Activated CD8-positive, alpha-beta T cell treated with anti-CD3 and anti-CD28 coated beads, Interleukin-2, amount 10 ng/mL, durations not matched to agents 7 days and 5 days (primary cell): ENCODE data around the gene ELOB. TPM values are rescaled to one million over a fixed set of nuclear protein-coding genes. Genes with fewer than 3 reads are reported as not detected.
"Not testable (repeated sequence)": the region's sequence is repeated elsewhere in the genome, so short reads cannot be mapped to it uniquely, and the experiment has no call there.

Source experiments
- ATAC-seq: fragments of 150-1000 bp; cut with Tn5 transposase; one replicate; pipeline ENCODE4 v1.10.0; 2021; ENCODE audit warnings: moderate library complexity
- CTCF ChIA-PET: fragments of 350-600 bp; sonication (Branson Sonifier 250); formaldehyde crosslinking; loops from one replicate; lab custom pipeline; 2021; ENCODE audit warnings: antibody characterized with exemption; lab: Charles Lee
- POLR2A ChIA-PET: fragments of 350-600 bp; sonication (Branson Sonifier 250); formaldehyde crosslinking; loops from one replicate; lab custom pipeline; 2021; ENCODE audit warnings: antibody characterized with exemption; lab: Charles Lee
- DNase-seq: peaks from one replicate; pipeline ENCODE4 v3.0.0-alpha.2; 2020
- H3K27ac Mint-ChIP-seq: one replicate; pipeline ENCODE4 v1.8.0; 2021; ENCODE audit warnings: mild to moderate bottlenecking, mixed read lengths
- H3K27me3 Mint-ChIP-seq: one replicate; pipeline ENCODE4 v1.8.0; 2021; ENCODE audit warnings: low read depth, mixed read lengths
- H3K36me3 Mint-ChIP-seq: one replicate; pipeline ENCODE4 v1.8.0; 2021; ENCODE audit warnings: low read depth, mixed read lengths
- H3K4me1 Mint-ChIP-seq: one replicate; pipeline ENCODE4 v1.8.0; 2021; ENCODE audit warnings: low read depth, mixed read lengths
- H3K4me3 Mint-ChIP-seq: one replicate; pipeline ENCODE4 v1.8.0; 2021; ENCODE audit warnings: mild to moderate bottlenecking, mixed read lengths
- H3K9me3 Mint-ChIP-seq: one replicate; pipeline ENCODE4 v1.8.0; 2022; ENCODE audit warnings: mixed read lengths; ENCODE audit not compliant: insufficient read depth
- total RNA-seq, 2 experiments: library from RNA; stranded (reverse); gene quantifications; one replicate each; pipeline ENCODE4 v1.2.3, GENCODE V29; 2021

Gene ELOB
- total RNA-seq, 2 experiments from 2014 or later = 163 to 182 TPM

GRCh38 chr16:2739625-2740430 is 37.3 kb downstream of the ELOB start:
- Mint-ChIP-seq H3K27ac (no peak overlapping the region), H3K27me3 (peaks cover 3% of the 10 kb centered on the region), H3K9me3 (no peaks in the 10 kb centered on the region), H3K4me1 (no peaks in the 10 kb centered on the region), H3K36me3 (no peaks in the 10 kb centered on the region), H3K4me3 (no peak overlapping the region)
- CTCF ChIA-PET = no interaction called here
- POLR2A ChIA-PET = no interaction called here
- ATAC-seq (no peak), DNase-seq (no peak)

GRCh38 chr16:2738615-2739014 is 38.5 kb downstream of the ELOB start:
- POLR2A ChIA-PET = no interaction called here
- Mint-ChIP-seq H3K36me3 (no peaks in the 10 kb centered on the region), H3K27ac (no peak overlapping the region), H3K4me1 (no peaks in the 10 kb centered on the region), H3K9me3 (no peaks in the 10 kb centered on the region), H3K4me3 (no peak overlapping the region), H3K27me3 (peaks cover 2% of the 10 kb centered on the region)
- ATAC-seq (no peak), DNase-seq (no peak)
- CTCF ChIA-PET = no interaction called here

- DNase-seq = no peak
- no peaks in the 10 kb centered on the region for H3K4me1 Mint-ChIP-seq
These were observed 39.1 kb downstream of the ELOB start for GRCh38 chr16:2737895-2738418.

GRCh38 chr16:2737238-2737605 is 39.9 kb downstream of the ELOB start:
- no peaks in the 10 kb centered on the region for H3K9me3 Mint-ChIP-seq
- DNase-seq (no peak), ATAC-seq (no peak)
- H3K4me3 Mint-ChIP-seq = no peak overlapping the region
- H3K27me3 Mint-ChIP-seq = peaks cover 2% of the 10 kb centered on the region
- H3K4me1 Mint-ChIP-seq = no peaks in the 10 kb centered on the region
- ChIA-PET CTCF (no interaction called here), POLR2A (no interaction called here)
- no peaks in the 10 kb centered on the region for H3K36me3 Mint-ChIP-seq
- no peak overlapping the region for H3K27ac Mint-ChIP-seq

More at GRCh38 chr16:2737895-2738418, 39.1 kb downstream of the ELOB start:
- H3K4me3 Mint-ChIP-seq = no peak overlapping the region
- peaks cover 2% of the 10 kb centered on the region for H3K27me3 Mint-ChIP-seq
- no peak overlapping the region for H3K27ac Mint-ChIP-seq
- ATAC-seq = no peak
- ChIA-PET CTCF (no interaction called here), POLR2A (no interaction called here)
- no peaks in the 10 kb centered on the region for H3K9me3 Mint-ChIP-seq
- H3K36me3 Mint-ChIP-seq = no peaks in the 10 kb centered on the region

GRCh38 chr16:2736476-2737237 is 40.4 kb downstream of the ELOB start:
- H3K36me3 Mint-ChIP-seq = no peaks in the 10 kb centered on the region
- H3K9me3 Mint-ChIP-seq = no peaks in the 10 kb centered on the region
- no peaks in the 10 kb centered on the region for H3K4me1 Mint-ChIP-seq
- H3K27ac Mint-ChIP-seq = no peak overlapping the region
- CTCF ChIA-PET = no interaction called here
- H3K4me3 Mint-ChIP-seq = no peak overlapping the region
- no peak for ATAC-seq
- peaks cover 2% of the 10 kb centered on the region for H3K27me3 Mint-ChIP-seq
- POLR2A ChIA-PET = no interaction called here
- DNase-seq = no peak

GRCh38 chr16:2734844-2735515 is 42.1 kb downstream of the ELOB start:
- no peak overlapping the region for H3K27ac Mint-ChIP-seq
- no peaks in the 10 kb centered on the region for H3K4me1 Mint-ChIP-seq
- no peaks in the 10 kb centered on the region for H3K36me3 Mint-ChIP-seq
- H3K4me3 Mint-ChIP-seq = no peak overlapping the region
- ChIA-PET CTCF (no interaction called here), POLR2A (no interaction called here)
- DNase-seq (no peak), ATAC-seq (no peak)
- H3K9me3 Mint-ChIP-seq = no peaks in the 10 kb centered on the region
- H3K27me3 Mint-ChIP-seq = peaks cover 2% of the 10 kb centered on the region

GRCh38 chr16:2728034-2728433 is 49.0 kb downstream of the ELOB start:
- ChIA-PET CTCF (interaction anchor here (0.8 kb wide), 1 partner anchor 883 kb away, joined by 3 read pairs; the partner anchor contains the start of gene SLX4), POLR2A (no interaction called here)
- Mint-ChIP-seq H3K4me3 (no peak overlapping the region), H3K27ac (no peak overlapping the region), H3K4me1 (no peaks in the 10 kb centered on the region), H3K9me3 (no peaks in the 10 kb centered on the region), H3K36me3 (no peaks in the 10 kb centered on the region), H3K27me3 (peaks cover 11% of the 10 kb centered on the region)
- DNase-seq = no peak
- ATAC-seq = no peak

- H3K36me3 Mint-ChIP-seq = no peaks in the 10 kb centered on the region
- ATAC-seq (no peak), DNase-seq (no peak)
- no peak overlapping the region for H3K27ac Mint-ChIP-seq
- peaks cover 11% of the 10 kb centered on the region for H3K27me3 Mint-ChIP-seq
- H3K4me1 Mint-ChIP-seq = peaks cover 2% of the 10 kb centered on the region
- H3K4me3 Mint-ChIP-seq = no peak overlapping the region
- no peaks in the 10 kb centered on the region for H3K9me3 Mint-ChIP-seq
- POLR2A ChIA-PET = no interaction called here
- CTCF ChIA-PET = interaction anchor here (0.8 kb wide), 1 partner anchor 885 kb away, joined by 3 read pairs; the partner anchor contains the start of gene SLX4
These were observed 50.2 kb downstream of the ELOB start for GRCh38 chr16:2726923-2727322.

- H3K9me3 Mint-ChIP-seq = no peaks in the 10 kb centered on the region
- ChIA-PET POLR2A (interaction anchor here (1.0 kb wide), 1 partner anchor 28 kb away, joined by 3 read pairs; no protein-coding TSS in a partner anchor), CTCF (interaction anchor here (1.5 kb wide), 1 partner anchor 144 kb away, joined by 3 read pairs; no protein-coding TSS in a partner anchor)
- H3K4me3 Mint-ChIP-seq = no peak overlapping the region
- H3K27me3 Mint-ChIP-seq = peaks cover 11% of the 10 kb centered on the region
- no peak for ATAC-seq
- DNase-seq = no peak
- no peak overlapping the region for H3K27ac Mint-ChIP-seq
- peaks cover 4% of the 10 kb centered on the region for H3K4me1 Mint-ChIP-seq
- H3K36me3 Mint-ChIP-seq = no peaks in the 10 kb centered on the region
These were observed 52.2 kb downstream of the ELOB start for GRCh38 chr16:2724816-2725348.

GRCh38 chr16:2724088-2724676 is 52.9 kb downstream of the ELOB start:
- Mint-ChIP-seq H3K27ac (no peak overlapping the region), H3K4me1 (peaks cover 4% of the 10 kb centered on the region), H3K4me3 (no peak overlapping the region), H3K27me3 (peaks cover 11% of the 10 kb centered on the region), H3K9me3 (no peaks in the 10 kb centered on the region), H3K36me3 (no peaks in the 10 kb centered on the region)
- no peak for ATAC-seq
- no peak for DNase-seq
- ChIA-PET CTCF (interaction anchor here (0.6 to 1.5 kb wide), 2 partner anchors 144 to 228 kb away, joined by 3 read pairs; no protein-coding TSS in a partner anchor), POLR2A (interaction anchor here (1.0 kb wide), 1 partner anchor 29 kb away, joined by 3 read pairs; no protein-coding TSS in a partner anchor)

- H3K36me3 Mint-ChIP-seq, H3K9me3 Mint-ChIP-seq, POLR2A ChIA-PET, CTCF ChIA-PET, ATAC-seq, DNase-seq: not testable (repeated sequence)
- H3K27me3 Mint-ChIP-seq = peaks cover 11% of the 10 kb centered on the region
- peaks cover 13% of the 10 kb centered on the region for H3K4me1 Mint-ChIP-seq
- peak overlapping the region; percentile 57 for H3K4me3 Mint-ChIP-seq
- H3K27ac Mint-ChIP-seq = peak overlapping the region; percentile 44
These were observed 55.4 kb downstream of the ELOB start for GRCh38 chr16:2721634-2722173.
